ENCODE results near the gene CRYBA2. TPM values are rescaled to one million over a fixed set of nuclear protein-coding genes. Genes with fewer than 3 reads are reported as not detected.

CRYBA2 gene
- total RNA-seq, 1 donor from 2014 or later = 77.3 TPM

DNA sequence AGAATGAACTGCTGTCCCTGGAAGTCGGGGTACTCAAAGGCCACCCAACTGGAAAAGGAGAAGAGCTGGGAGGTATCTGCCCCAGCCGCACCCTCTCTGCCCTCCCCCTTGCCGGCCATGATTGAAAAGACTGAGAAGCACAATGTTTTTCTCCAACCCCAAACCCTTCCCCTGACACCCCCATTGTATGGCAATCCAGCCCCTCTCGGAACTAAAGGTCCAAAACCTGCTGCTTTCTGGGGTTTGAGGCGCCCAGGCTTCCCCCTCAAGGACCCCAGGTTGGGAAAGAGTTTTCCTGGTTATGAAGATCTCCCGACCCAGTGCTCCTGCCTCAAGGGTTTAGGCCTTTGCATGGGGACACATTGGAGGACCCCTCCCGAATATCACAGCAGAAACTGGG, 1.0 kb downstream of the CRYBA2 start:
- Mint-ChIP-seq H3K27ac (no peak overlapping the region), H3K9me3 (no peaks in the 10 kb centered on the region), H3K4me1 (ENCODE audit: unreplicated experiment) (no peaks in the 10 kb centered on the region), H3K27me3 (peaks cover 91% of the 10 kb centered on the region), H3K4me3 (no peak overlapping the region), H3K36me3 (no peaks in the 10 kb centered on the region)
- TF ChIP-seq, protein P1, sequence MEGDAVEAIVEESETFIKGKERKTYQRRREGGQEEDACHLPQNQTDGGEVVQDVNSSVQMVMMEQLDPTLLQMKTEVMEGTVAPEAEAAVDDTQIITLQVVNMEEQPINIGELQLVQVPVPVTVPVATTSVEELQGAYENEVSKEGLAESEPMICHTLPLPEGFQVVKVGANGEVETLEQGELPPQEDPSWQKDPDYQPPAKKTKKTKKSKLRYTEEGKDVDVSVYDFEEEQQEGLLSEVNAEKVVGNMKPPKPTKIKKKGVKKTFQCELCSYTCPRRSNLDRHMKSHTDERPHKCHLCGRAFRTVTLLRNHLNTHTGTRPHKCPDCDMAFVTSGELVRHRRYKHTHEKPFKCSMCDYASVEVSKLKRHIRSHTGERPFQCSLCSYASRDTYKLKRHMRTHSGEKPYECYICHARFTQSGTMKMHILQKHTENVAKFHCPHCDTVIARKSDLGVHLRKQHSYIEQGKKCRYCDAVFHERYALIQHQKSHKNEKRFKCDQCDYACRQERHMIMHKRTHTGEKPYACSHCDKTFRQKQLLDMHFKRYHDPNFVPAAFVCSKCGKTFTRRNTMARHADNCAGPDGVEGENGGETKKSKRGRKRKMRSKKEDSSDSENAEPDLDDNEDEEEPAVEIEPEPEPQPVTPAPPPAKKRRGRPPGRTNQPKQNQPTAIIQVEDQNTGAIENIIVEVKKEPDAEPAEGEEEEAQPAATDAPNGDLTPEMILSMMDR (conservative IDR thresholded peaks at IDR 0.05) = no peak
- DNase-seq (ENCODE audit: extremely low spot score, unreplicated experiment) = no peak

DNA sequence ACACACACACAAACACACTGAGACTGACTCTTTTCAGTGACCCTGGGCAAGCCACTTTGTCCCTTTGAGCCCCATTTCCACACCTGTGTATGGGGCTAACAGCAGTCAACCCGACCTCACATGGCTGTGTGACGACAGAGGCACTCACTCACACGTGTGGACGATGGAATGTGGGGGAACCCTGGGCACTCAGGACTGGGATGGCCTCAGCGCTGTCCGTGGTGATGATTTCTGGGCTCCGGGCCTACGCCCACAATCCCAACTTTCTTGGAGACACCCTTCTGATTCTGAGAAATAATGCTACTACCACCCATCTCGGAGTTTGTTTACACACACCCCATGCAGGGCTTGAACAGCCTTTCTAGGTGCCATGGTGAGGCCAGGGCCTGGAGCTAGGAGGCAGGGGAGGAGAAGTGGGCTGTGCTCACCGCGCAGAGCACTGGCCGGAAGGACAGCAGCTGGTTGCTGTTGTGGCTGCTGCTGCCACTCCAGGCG, 1.5 kb downstream of the CRYBA2 start:
- TF ChIP-seq, protein P1 (conservative IDR thresholded peaks at IDR 0.05) = no peak
- H3K4me1 Mint-ChIP-seq (ENCODE audit: unreplicated experiment) = no peaks in the 10 kb centered on the region
- no peak for DNase-seq (ENCODE audit: extremely low spot score, unreplicated experiment)
- peak overlapping the region; percentile 20 for H3K27ac Mint-ChIP-seq
- peaks cover 92% of the 10 kb centered on the region for H3K27me3 Mint-ChIP-seq
- peak overlapping the region; percentile 39 for H3K4me3 Mint-ChIP-seq
- H3K36me3 Mint-ChIP-seq = no peaks in the 10 kb centered on the region
- no peaks in the 10 kb centered on the region for H3K9me3 Mint-ChIP-seq

DNA sequence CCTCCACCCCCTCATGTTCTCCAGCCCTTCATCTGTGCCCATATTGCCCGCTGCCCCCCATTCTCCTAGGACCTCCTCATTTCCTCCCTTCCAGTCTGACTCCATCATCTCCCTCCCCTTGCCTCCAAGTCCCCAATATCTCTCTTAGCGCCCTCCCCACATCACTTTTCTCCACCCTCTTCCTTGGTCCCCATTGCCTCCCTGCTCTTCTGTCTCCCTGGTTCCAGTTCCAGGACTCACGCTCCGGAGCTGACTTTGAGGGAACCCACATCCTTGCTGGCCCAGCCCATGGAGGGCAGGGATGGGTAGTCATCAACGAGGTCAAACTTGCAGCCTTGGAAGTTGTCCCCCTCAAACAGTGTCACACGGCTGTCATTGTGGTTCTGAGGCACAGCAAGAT, 2.6 kb downstream of the CRYBA2 start:
- no peak overlapping the region for H3K4me3 Mint-ChIP-seq
- no peak for DNase-seq (ENCODE audit: extremely low spot score, unreplicated experiment)
- H3K4me1 Mint-ChIP-seq (ENCODE audit: unreplicated experiment) = no peaks in the 10 kb centered on the region
- no peaks in the 10 kb centered on the region for H3K9me3 Mint-ChIP-seq
- peaks cover 93% of the 10 kb centered on the region for H3K27me3 Mint-ChIP-seq
- H3K27ac Mint-ChIP-seq = no peak overlapping the region
- H3K36me3 Mint-ChIP-seq = no peaks in the 10 kb centered on the region
- TF ChIP-seq, protein P1 (conservative IDR thresholded peaks at IDR 0.05) = no peak

DNA sequence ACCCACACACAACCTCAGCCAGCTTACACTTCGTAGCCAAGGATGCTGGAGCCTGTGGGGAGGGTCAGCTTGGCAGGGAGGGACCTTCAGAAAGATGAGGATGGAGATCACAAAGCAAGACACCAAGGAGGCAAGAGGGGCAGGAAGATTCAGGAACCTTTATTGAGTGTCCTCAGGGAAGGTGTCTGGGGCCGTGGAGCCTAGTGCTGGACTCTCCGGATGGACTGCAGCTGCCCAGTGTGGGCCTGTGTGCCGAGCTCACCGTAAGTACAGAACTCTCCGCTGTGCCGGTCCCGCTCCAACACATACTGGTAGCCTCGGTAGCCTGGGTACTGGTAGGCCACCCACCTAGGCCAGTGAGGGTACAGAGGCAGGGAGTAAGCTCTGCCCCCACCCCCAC, 3.2 kb downstream of the CRYBA2 start:
- Mint-ChIP-seq H3K4me3 (no peak overlapping the region), H3K36me3 (no peaks in the 10 kb centered on the region), H3K4me1 (ENCODE audit: unreplicated experiment) (no peaks in the 10 kb centered on the region), H3K9me3 (no peaks in the 10 kb centered on the region), H3K27ac (no peak overlapping the region), H3K27me3 (peaks cover 91% of the 10 kb centered on the region)
- DNase-seq (ENCODE audit: extremely low spot score, unreplicated experiment) = no peak
- TF ChIP-seq, protein P1 (conservative IDR thresholded peaks at IDR 0.05) = no peak

DNA sequence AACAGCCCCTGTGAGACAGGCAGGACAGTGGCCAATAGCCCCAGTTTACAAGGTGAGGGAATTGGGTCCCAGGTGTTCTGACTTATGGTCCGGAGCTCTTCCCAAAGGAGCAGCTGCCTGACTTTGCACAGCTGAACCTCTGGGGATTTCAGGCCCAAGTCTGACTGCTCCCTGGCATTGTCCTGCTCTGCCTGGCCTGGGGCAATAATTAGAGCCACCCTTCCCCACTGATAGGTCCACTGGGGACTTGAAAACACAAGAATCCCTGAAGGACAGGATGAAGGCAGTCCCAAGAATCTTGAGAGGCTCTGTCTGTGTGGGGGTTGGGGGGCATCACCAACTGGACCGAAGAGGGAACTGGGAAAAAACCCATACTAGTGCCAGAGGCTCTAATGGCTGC, 4.6 kb downstream of the CRYBA2 start:
- H3K9me3 Mint-ChIP-seq = no peaks in the 10 kb centered on the region
- peaks cover 3% of the 10 kb centered on the region for H3K4me1 Mint-ChIP-seq (ENCODE audit: unreplicated experiment)
- no peak for DNase-seq (ENCODE audit: extremely low spot score, unreplicated experiment)
- no peaks in the 10 kb centered on the region for H3K36me3 Mint-ChIP-seq
- TF ChIP-seq, protein P1 (conservative IDR thresholded peaks at IDR 0.05) = no peak
- H3K27me3 Mint-ChIP-seq = peaks cover 91% of the 10 kb centered on the region
- H3K27ac Mint-ChIP-seq = no peak overlapping the region
- H3K4me3 Mint-ChIP-seq = no peak overlapping the region

DNA sequence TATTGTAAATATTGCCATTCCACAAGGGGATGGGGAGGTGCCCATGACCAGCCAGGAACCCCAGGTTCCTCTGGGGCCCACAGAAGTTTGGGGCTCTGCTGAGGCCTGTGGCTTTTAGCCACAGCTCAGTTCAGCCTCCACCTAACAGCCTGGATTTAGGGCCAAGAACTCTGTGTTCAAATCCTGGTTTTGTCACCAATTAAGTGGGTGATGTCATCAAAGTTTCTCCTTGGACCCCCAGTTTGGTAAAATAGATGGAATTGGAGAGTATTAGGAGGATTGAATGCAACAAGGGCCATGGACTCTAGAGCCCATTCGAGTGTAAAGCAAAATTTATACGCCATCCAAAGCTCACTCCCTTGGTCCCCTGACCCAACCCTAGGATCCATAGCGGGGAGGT, 5.1 kb downstream of the CRYBA2 start:
- Mint-ChIP-seq H3K4me1 (ENCODE audit: unreplicated experiment) (peaks cover 3% of the 10 kb centered on the region), H3K27ac (no peak overlapping the region), H3K36me3 (no peaks in the 10 kb centered on the region), H3K9me3 (no peaks in the 10 kb centered on the region), H3K27me3 (peaks cover 94% of the 10 kb centered on the region), H3K4me3 (no peak overlapping the region)
- TF ChIP-seq, protein P1 (conservative IDR thresholded peaks at IDR 0.05) = no peak
- no peak for DNase-seq (ENCODE audit: extremely low spot score, unreplicated experiment)

Measured in type B pancreatic cell (in vitro differentiated cells).